Ovary (tissue), 9 donors: ENCODE data around the gene DGKQ. TPM values are rescaled to one million over a fixed set of nuclear protein-coding genes. Genes with fewer than 3 reads are reported as not detected.

Experiments
- DNase-seq, 5 donors: peaks; one replicate each; pipeline ENCODE4 v3.0.0-alpha.2; 2019 to 2020
- H3K27ac ChIP-seq, 2 donors: fragments of 200-600 bp; one replicate each; pipeline versions ENCODE4 v1.5.1 to v1.8.0; 2019 to 2022
- H3K27me3 ChIP-seq: fragments of 200-600 bp; one replicate; pipeline ENCODE4 v1.8.0; 2022
- H3K36me3 ChIP-seq: fragments of 200-600 bp; sonication (generic); one replicate; pipeline ENCODE4 v1.5.1; 2019
- H3K4me1 ChIP-seq: one replicate; pipeline ENCODE4 v1.8.1; 2013; ENCODE audit warnings: mild to moderate bottlenecking, moderate library complexity; ENCODE audit not compliant: insufficient read depth
- H3K4me3 ChIP-seq: fragments of 200-600 bp; sonication (generic); one replicate; pipeline ENCODE4 v1.5.1; 2017
- H3K9me3 ChIP-seq, 2 donors: fragments of 200-600 bp in 1 of 2; sonication (generic) in 1 of 2; one replicate each; pipeline versions ENCODE4 v1.5.1 to v1.8.1; 2013 to 2019; ENCODE audit warnings: mild to moderate bottlenecking in 1 of 2, moderate library complexity in 1 of 2
- EP300 ChIP-seq: sonication (generic); formaldehyde crosslinking; IDR thresholded peaks from one replicate; pipeline ENCODE4 v1.6.1; 2017; ENCODE audit warnings: antibody characterized with exemption
- POLR2A ChIP-seq: fragments of 450-650 bp; IDR thresholded peaks from one replicate; pipeline ENCODE4 v1.6.1; 2017; ENCODE audit warnings: antibody characterized with exemption, mild to moderate bottlenecking, moderate library complexity
- WGBS, 3 donors: extraction: QIAGEN DNeasy Blood & Tissue Kit in 1 of 3; methylation state at CpG; one replicate each; pipeline versions ENCODE4 v1.1.5 to v1.1.7; 2013 to 2017; 5-methylcytosine and 5-hydroxymethylcytosine counted together
- intact Hi-C, 4 donors: fragments of 100-400 bp; cut with DNase I; formaldehyde crosslinking; loops; one replicate each; pipeline versions ENCODE4 v1.11.0 to v1.15.1; 2022 to 2023
- polyA plus RNA-seq, 2 donors: library from polyadenylated mRNA; stranded (reverse); fragments of 200-250 nt in 1 of 2; fragments of 350-450 nt in 1 of 2; fragmentation: Illumina TruSeq in 1 of 2; extraction: RNeasy Lipid Tissue Mini Kit (QIAGEN cat#74804) in 1 of 2; gene quantifications; one replicate each; pipeline ENCODE4 v1.2.3, GENCODE V29; 2013 to 2014
- total RNA-seq, 7 donors: library from RNA; depleted of rRNA in 2 of 7; stranded (reverse); fragments of >200 nt in 2 of 7; fragmentation: NEBNext Ultra II Directional in 3 of 7; extraction: Animal tissue kit (Norgen Biotek cat#: 25700) in 3 of 7; gene quantifications; one replicate each; pipeline versions ENCODE4 v1.1.0 to v1.2.4, GENCODE V29; 2016 to 2023
- TF ChIP-seq, protein P1 (sequence below), 3 donors: fragments of 450-650 bp in 2 of 3; fragments of 200-600 bp in 1 of 3; IDR thresholded peaks; one replicate each; pipeline versions ENCODE4 v1.5.1 to v1.8.0; 2016 to 2022; ENCODE audit warnings: antibody characterized with exemption in 3 of 3, mild to moderate bottlenecking in 1 of 3
- donor health status: DM: no; HTN: no; CAD: no; lungs with moderate emphysema.
- donor health status: DM: no; HTN: no; CAD: no.
- donor health status: Bipolar disorder and iron deficiency.
- donor health status: DM: yes; HTN: yes; CAD: no.
- donor health status: DM: no; HTN: no; CAD: no.
- donor health status: DM: yes; HTN: yes; CAD: no.

Gene DGKQ
- total and polyA plus RNA-seq, 9 donors, result 0.53 to 12.9 (median 6.9) TPM

- no peak overlapping the region for H3K27ac ChIP-seq
- no peak for DNase-seq
- intact Hi-C loops, result loop anchor here in 1 of 4 donors (10.0 kb wide), 1 partner anchor 218 kb away; no protein-coding TSS in a partner anchor
- TF ChIP-seq, protein P1, sequence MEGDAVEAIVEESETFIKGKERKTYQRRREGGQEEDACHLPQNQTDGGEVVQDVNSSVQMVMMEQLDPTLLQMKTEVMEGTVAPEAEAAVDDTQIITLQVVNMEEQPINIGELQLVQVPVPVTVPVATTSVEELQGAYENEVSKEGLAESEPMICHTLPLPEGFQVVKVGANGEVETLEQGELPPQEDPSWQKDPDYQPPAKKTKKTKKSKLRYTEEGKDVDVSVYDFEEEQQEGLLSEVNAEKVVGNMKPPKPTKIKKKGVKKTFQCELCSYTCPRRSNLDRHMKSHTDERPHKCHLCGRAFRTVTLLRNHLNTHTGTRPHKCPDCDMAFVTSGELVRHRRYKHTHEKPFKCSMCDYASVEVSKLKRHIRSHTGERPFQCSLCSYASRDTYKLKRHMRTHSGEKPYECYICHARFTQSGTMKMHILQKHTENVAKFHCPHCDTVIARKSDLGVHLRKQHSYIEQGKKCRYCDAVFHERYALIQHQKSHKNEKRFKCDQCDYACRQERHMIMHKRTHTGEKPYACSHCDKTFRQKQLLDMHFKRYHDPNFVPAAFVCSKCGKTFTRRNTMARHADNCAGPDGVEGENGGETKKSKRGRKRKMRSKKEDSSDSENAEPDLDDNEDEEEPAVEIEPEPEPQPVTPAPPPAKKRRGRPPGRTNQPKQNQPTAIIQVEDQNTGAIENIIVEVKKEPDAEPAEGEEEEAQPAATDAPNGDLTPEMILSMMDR (IDR thresholded peaks at IDR 0.05), result no peak
- TF ChIP-seq POLR2A, result no peak
- no peak for TF ChIP-seq EP300
- H3K4me3 ChIP-seq, result no peak overlapping the region
- H3K36me3 ChIP-seq, result no peaks in the 10 kb centered on the region
- H3K4me1 ChIP-seq, result peaks cover 27% of the 10 kb centered on the region
- no peaks in the 10 kb centered on the region for H3K9me3 ChIP-seq
- 83 to 87% (median 84%) methylated on average over 16 of the region's 16 CpGs for WGBS, 3 donors
- H3K27me3 ChIP-seq, result no peaks in the 10 kb centered on the region
Observed at GRCh38 chr4:1017211-1017610, 43.8 kb upstream of the DGKQ start.

DNA sequence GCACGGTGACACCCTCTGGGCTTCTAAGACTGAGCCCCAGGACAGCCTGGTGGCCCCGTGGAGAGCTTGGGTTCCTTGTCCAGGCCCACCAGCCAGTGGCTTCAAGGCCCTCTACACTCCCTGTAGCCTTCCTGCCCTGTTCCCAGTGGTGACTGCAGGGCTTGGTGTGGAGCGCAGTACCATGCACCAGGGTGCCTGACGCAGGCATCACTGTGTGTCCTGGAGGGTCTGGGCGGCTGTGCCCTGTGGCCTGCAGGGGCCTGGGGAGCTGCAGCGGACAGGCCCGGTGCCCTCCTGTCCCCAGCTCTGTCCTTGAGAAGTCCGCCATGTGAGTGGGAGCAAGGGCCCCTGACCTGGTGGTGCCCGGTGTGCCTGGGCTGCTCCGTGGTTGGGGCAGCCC is 42.4 kb upstream of the DGKQ start:
- no peak overlapping the region for H3K27ac ChIP-seq
- H3K9me3 ChIP-seq, result no peaks in the 10 kb centered on the region
- no peaks in the 10 kb centered on the region for H3K36me3 ChIP-seq
- H3K27me3 ChIP-seq, result no peaks in the 10 kb centered on the region
- no peak for DNase-seq
- no peak for TF ChIP-seq POLR2A
- TF ChIP-seq, protein P1 (IDR thresholded peaks at IDR 0.05), result no peak
- no peak for TF ChIP-seq EP300
- 73 to 83% (median 83%) methylated on average over 9 to 10 of the region's 10 CpGs for WGBS, 3 donors
- peaks cover 27% of the 10 kb centered on the region for H3K4me1 ChIP-seq
- no peak overlapping the region for H3K4me3 ChIP-seq
- intact Hi-C loops, result loop anchor here in 1 of 4 donors (10.0 kb wide), 1 partner anchor 219 kb away; no protein-coding TSS in a partner anchor

DNA sequence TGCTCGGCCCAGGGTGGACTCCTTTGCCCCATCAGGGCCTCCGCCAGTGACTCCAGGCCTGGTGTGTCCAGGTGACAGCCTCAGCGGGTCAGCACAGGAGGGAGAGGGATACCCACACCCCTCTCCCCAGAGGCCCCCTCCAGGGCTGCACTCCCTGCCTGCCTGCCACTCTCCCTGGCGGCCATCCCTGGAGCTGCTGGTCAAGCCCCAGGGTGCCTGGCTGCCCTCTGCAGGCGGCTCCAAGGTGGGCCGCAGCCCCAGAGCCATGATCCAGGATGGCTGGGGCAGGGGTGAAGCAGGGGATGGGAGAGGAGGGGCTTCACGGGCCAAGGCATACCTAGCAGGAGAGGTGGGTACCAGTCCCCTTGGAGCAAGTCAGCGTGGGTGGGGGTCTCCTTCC is 41.8 kb upstream of the DGKQ start:
- intact Hi-C loops, result loop anchor here in 1 of 4 donors (10.0 kb wide), 1 partner anchor 220 kb away; no protein-coding TSS in a partner anchor

GRCh38 chr4:1014291-1015167 is 41.2 kb upstream of the DGKQ start:
- H3K4me1 ChIP-seq, result peaks cover 27% of the 10 kb centered on the region
- no peak overlapping the region for H3K27ac ChIP-seq
- H3K4me3 ChIP-seq, result no peak overlapping the region
- H3K27me3 ChIP-seq, result no peaks in the 10 kb centered on the region
- no peaks in the 10 kb centered on the region for H3K9me3 ChIP-seq
- no peaks in the 10 kb centered on the region for H3K36me3 ChIP-seq
- intact Hi-C loops, result loop anchor here in 1 of 4 donors (10.0 kb wide), 1 partner anchor 220 kb away; no protein-coding TSS in a partner anchor
- TF ChIP-seq POLR2A (no peak), EP300 (no peak)
- TF ChIP-seq, protein P1 (IDR thresholded peaks at IDR 0.05), result no peak
- no peak for DNase-seq
- 69 to 78% (median 74%) methylated on average over 34 to 36 of the region's 36 CpGs for WGBS, 3 donors

More for the DNA sequence above, 41.8 kb upstream of the DGKQ start:
- peaks cover 27% of the 10 kb centered on the region for H3K4me1 ChIP-seq
- TF ChIP-seq EP300 (no peak), POLR2A (no peak)
- TF ChIP-seq, protein P1 (IDR thresholded peaks at IDR 0.05), result no peak
- no peak overlapping the region for H3K4me3 ChIP-seq
- no peak overlapping the region for H3K27ac ChIP-seq
- no peaks in the 10 kb centered on the region for H3K9me3 ChIP-seq
- H3K27me3 ChIP-seq, result no peaks in the 10 kb centered on the region
- no peak for DNase-seq
- 82 to 89% (median 85%) methylated on average over 7 to 8 of the region's 8 CpGs for WGBS, 3 donors
- no peaks in the 10 kb centered on the region for H3K36me3 ChIP-seq
